Mesothelial cell of epicardium (in vitro differentiated cells): ENCODE data around the gene CSTB. TPM values are rescaled to one million over a fixed set of nuclear protein-coding genes. Genes with fewer than 3 reads are reported as not detected.

Source experiments
- DNase-seq, 2 experiments: peaks; one replicate each; pipeline ENCODE4 v3.0.0; 2021; ENCODE audit warnings: low spot score in 2 of 2; ENCODE audit not compliant: unreplicated experiment in 2 of 2
- H3K27ac Mint-ChIP-seq: 2 replicates; pipeline ENCODE4 v1.8.0; 2021; ENCODE audit warnings: mixed read lengths
- H3K27me3 Mint-ChIP-seq: 2 replicates; pipeline ENCODE4 v1.8.0; 2021; ENCODE audit warnings: low read depth, mixed read lengths
- H3K36me3 Mint-ChIP-seq: 2 replicates; pipeline ENCODE4 v1.8.0; 2021; ENCODE audit warnings: mixed read lengths
- H3K4me1 Mint-ChIP-seq: 2 replicates; pipeline ENCODE4 v1.8.0; 2021; ENCODE audit warnings: mixed read lengths
- H3K4me3 Mint-ChIP-seq: 2 replicates; pipeline ENCODE4 v1.8.0; 2021; ENCODE audit warnings: mild to moderate bottlenecking, moderate library complexity, mixed read lengths
- H3K9me3 Mint-ChIP-seq: 2 replicates; pipeline ENCODE4 v1.8.0; 2021; ENCODE audit warnings: mixed read lengths
- CTCF ChIP-seq: fragments of 200-600 bp; sonication (generic); IDR thresholded peaks from one replicate; pipeline ENCODE4 v1.5.0; 2021; ENCODE audit warnings: antibody characterized with exemption; ENCODE audit not compliant: unreplicated experiment
- total RNA-seq: library from RNA; stranded (reverse); gene quantifications from 3 replicates; pipeline ENCODE4 v1.2.1, GENCODE V29; 2021

CSTB gene
- total RNA-seq, 1 donor from 2014 or later: 23.3 TPM

- TF ChIP-seq CTCF: no peak
- Mint-ChIP-seq H3K9me3 (no peaks in the 10 kb centered on the region), H3K27me3 (no peaks in the 10 kb centered on the region), H3K4me1 (peaks cover 31% of the 10 kb centered on the region), H3K27ac (peak overlapping the region; percentile 95), H3K36me3 (no peaks in the 10 kb centered on the region), H3K4me3 (peak overlapping the region; percentile 79)
- DNase-seq: no peak
These were observed 48.0 kb downstream of the CSTB start for GRCh38 chr21:43728154-43728466.

GRCh38 chr21:43727519-43728153 lies 48.5 kb downstream of the CSTB start:
- H3K4me3 Mint-ChIP-seq: peak overlapping the region; percentile 79
- H3K27ac Mint-ChIP-seq: peak overlapping the region; percentile 95
- no peaks in the 10 kb centered on the region for H3K27me3 Mint-ChIP-seq
- H3K36me3 Mint-ChIP-seq: no peaks in the 10 kb centered on the region
- H3K9me3 Mint-ChIP-seq: no peaks in the 10 kb centered on the region
- TF ChIP-seq CTCF: no peak
- peaks cover 31% of the 10 kb centered on the region for H3K4me1 Mint-ChIP-seq
- DNase-seq: no peak

- no peak overlapping the region for H3K4me3 Mint-ChIP-seq
These were observed 49.2 kb downstream of the CSTB start for GRCh38 chr21:43726686-43727518.

More at GRCh38 chr21:43726686-43727518, 49.2 kb downstream of the CSTB start:
- no peak for DNase-seq
- Mint-ChIP-seq H3K27ac (peak overlapping the region; percentile 95), H3K4me1 (peaks cover 31% of the 10 kb centered on the region), H3K36me3 (no peaks in the 10 kb centered on the region), H3K27me3 (no peaks in the 10 kb centered on the region), H3K9me3 (no peaks in the 10 kb centered on the region)
- TF ChIP-seq CTCF: no peak

Other genes starting within 250 kb of the CSTB start
- 3.8 to 5.1 TPM (median 5.0 TPM) in 3 replicates for gene HSF2BP, start 116.8 kb downstream of the CSTB start, total RNA-seq
- 34.6 to 35.3 TPM (median 35.2 TPM) in 3 replicates for gene RRP1B, start 116.7 kb downstream of the CSTB start, total RNA-seq
- 79.6 to 86.2 TPM (median 81.1 TPM) in 3 replicates for gene PDXK, start 57.2 kb downstream of the CSTB start, total RNA-seq
- 41.4 to 44.5 TPM (median 42.2 TPM) in 3 replicates for gene RRP1, start 13.3 kb upstream of the CSTB start, total RNA-seq
- 69.6 to 71.0 TPM (median 71.0 TPM) in 3 replicates for gene AGPAT3, start 88.9 kb upstream of the CSTB start, total RNA-seq
- 28.4 to 34.5 TPM (median 32.1 TPM) in 3 replicates for gene TRAPPC10, start 236.0 kb upstream of the CSTB start, total RNA-seq